HepG2 (cell line): Measurements from ENCODE around the gene TM4SF4. TPM values are rescaled to one million over a fixed set of nuclear protein-coding genes. Genes with fewer than 3 reads are reported as not detected.
A peak's percentile ranks its signal among the peaks of the same experiment; 100 is the strongest.

Source experiments
- CBX5 ChIP-seq: sonication (generic); formaldehyde crosslinking; IDR thresholded peaks from 2 replicates; pipeline ENCODE4 v1.4.0; 2020; ENCODE audit warnings: missing genetic modification reagents, borderline replicate concordance
- DDIT3 ChIP-seq: sonication (generic); formaldehyde crosslinking; IDR thresholded peaks from 2 replicates; pipeline ENCODE4 v1.4.0; 2020; ENCODE audit warnings: mild to moderate bottlenecking, missing genetic modification reagents
- DMTF1 ChIP-seq: sonication (generic); formaldehyde crosslinking; IDR thresholded peaks from 2 replicates; pipeline ENCODE4 v1.4.0; 2020; ENCODE audit warnings: mild to moderate bottlenecking, missing genetic modification reagents
- ISL2 ChIP-seq: sonication (generic); formaldehyde crosslinking; IDR thresholded peaks from 2 replicates; pipeline ENCODE4 v1.5.0; 2020; ENCODE audit warnings: missing genetic modification reagents
- KMT2B ChIP-seq: IDR thresholded peaks from 2 replicates; pipeline ENCODE4 v1.6.1; 2016; ENCODE audit warnings: missing genetic modification reagents, missing compliant biosample characterization
- SALL1 ChIP-seq: sonication (generic); formaldehyde crosslinking; IDR thresholded peaks from 2 replicates; pipeline ENCODE4 v1.8.0; 2022; ENCODE audit warnings: mild to moderate bottlenecking, missing genetic modification reagents
- SKI ChIP-seq: fragments of 450-650 bp; IDR thresholded peaks from one replicate; pipeline ENCODE4 v1.6.1; 2018; ENCODE audit warnings: mild to moderate bottlenecking; ENCODE audit not compliant: partially characterized antibody
- SP1 ChIP-seq, 2 experiments: fragments of 450-650 bp in 1 of 2; sonication (generic) in 1 of 2; formaldehyde crosslinking in 1 of 2; IDR thresholded peaks; 2 replicates each; pipeline versions ENCODE4 v1.4.0 to v1.6.1; 2016 to 2020; ENCODE audit warnings: missing genetic modification reagents in 1 of 2
- SRSF4 ChIP-seq: fragments of 200-400 bp; formaldehyde crosslinking; IDR thresholded peaks from one replicate; pipeline ENCODE4 v1.6.1; 2018; ENCODE audit warnings: mild to moderate bottlenecking, low read depth, low read length, moderate library complexity; ENCODE audit not compliant: poor library complexity, severe bottlenecking
- TARDBP ChIP-seq: sonication (generic); formaldehyde crosslinking; IDR thresholded peaks from 2 replicates; pipeline ENCODE4 v1.8.0; 2022; ENCODE audit warnings: mild to moderate bottlenecking, missing genetic modification reagents
- TFE3 ChIP-seq: IDR thresholded peaks from 2 replicates; pipeline ENCODE4 v1.6.1; 2016
- ZBTB7B ChIP-seq: sonication (generic); formaldehyde crosslinking; IDR thresholded peaks from 2 replicates; pipeline ENCODE4 v1.4.0; 2020; ENCODE audit warnings: missing genetic modification reagents
- ZFP36L1 ChIP-seq: sonication (generic); formaldehyde crosslinking; IDR thresholded peaks from 2 replicates; pipeline ENCODE4 v1.8.0; 2022; ENCODE audit warnings: mild to moderate bottlenecking, missing genetic modification reagents, moderate library complexity
- ZNF326 ChIP-seq: sonication (generic); formaldehyde crosslinking; IDR thresholded peaks from 2 replicates; pipeline ENCODE4 v1.4.0; 2020; ENCODE audit warnings: missing genetic modification reagents, borderline replicate concordance
- ZNF331 ChIP-seq: sonication (generic); formaldehyde crosslinking; IDR thresholded peaks from 2 replicates; pipeline ENCODE4 v1.4.0; 2020; ENCODE audit warnings: missing genetic modification reagents
- ZNF737 ChIP-seq: sonication (generic); formaldehyde crosslinking; IDR thresholded peaks from 2 replicates; pipeline ENCODE4 v1.5.0; 2020; ENCODE audit warnings: missing genetic modification reagents, mild to moderate bottlenecking, borderline replicate concordance
- polyA plus RNA-seq, 8 experiments: library from polyadenylated mRNA; depleted of rRNA in 3 of 8; stranded (reverse) in 7 of 8; unstranded in 1 of 8; fragments of >200 nt; fragmentation: Illumina TruSeq in 4 of 8; extraction: Trizol in 4 of 8; gene quantifications; 2 replicates each; pipeline versions ENCODE4 v1.2.1 to v1.2.3, GENCODE V29; 2011 to 2016; ENCODE audit warnings: low read depth in 4 of 8, missing spikeins in 1 of 8, mixed read lengths in 1 of 8; ENCODE audit not compliant: insufficient read depth in 1 of 8
- total RNA-seq, 5 experiments: library from RNA; depleted of rRNA; stranded (reverse); fragments of >200 nt; fragmentation: Illumina TruSeq; extraction: Trizol; gene quantifications; 2 replicates each; pipeline ENCODE4 v1.2.3, GENCODE V29; 2016; ENCODE audit warnings: low read depth in 1 of 5
- TF ChIP-seq, protein P1 (sequence below): sonication (generic); formaldehyde crosslinking; IDR thresholded peaks from 2 replicates; pipeline ENCODE4 v1.5.0; 2020; ENCODE audit warnings: missing genetic modification reagents
- TF ChIP-seq, protein P2 (sequence below): sonication (generic); formaldehyde crosslinking; IDR thresholded peaks from 2 replicates; pipeline ENCODE4 v1.5.0; 2020; ENCODE audit warnings: missing genetic modification reagents
- TF ChIP-seq, protein P3 (sequence below): sonication (generic); formaldehyde crosslinking; IDR thresholded peaks from 2 replicates; pipeline ENCODE4 v1.8.1; 2023; ENCODE audit warnings: missing genetic modification reagents, inconsistent platforms, borderline replicate concordance

TM4SF4 gene
- total and polyA plus RNA-seq, 2 of the 13 experiments (the other 11 are each of a cell fraction or from before 2014, with no cell fraction given): 0.63 to 0.95 TPM

- TF ChIP-seq TARDBP: peak; percentile 52; the same call in 1 of the 2 replicates
- no peak for TF ChIP-seq ZNF326 (CRISPR knock-in tag)
- TF ChIP-seq SKI: peak; percentile 24
- peak; percentile 58; the same call in 1 of the 2 replicates for TF ChIP-seq CBX5 (CRISPR knock-in tag)
- TF ChIP-seq SALL1 (CRISPR knock-in tag): peak; percentile 94
- TF ChIP-seq ZFP36L1 (CRISPR knock-in tag): peak; percentile 88
- peak; percentile 43; the same call in 1 of the 2 replicates for TF ChIP-seq ISL2 (CRISPR knock-in tag)
- TF ChIP-seq, protein P1, sequence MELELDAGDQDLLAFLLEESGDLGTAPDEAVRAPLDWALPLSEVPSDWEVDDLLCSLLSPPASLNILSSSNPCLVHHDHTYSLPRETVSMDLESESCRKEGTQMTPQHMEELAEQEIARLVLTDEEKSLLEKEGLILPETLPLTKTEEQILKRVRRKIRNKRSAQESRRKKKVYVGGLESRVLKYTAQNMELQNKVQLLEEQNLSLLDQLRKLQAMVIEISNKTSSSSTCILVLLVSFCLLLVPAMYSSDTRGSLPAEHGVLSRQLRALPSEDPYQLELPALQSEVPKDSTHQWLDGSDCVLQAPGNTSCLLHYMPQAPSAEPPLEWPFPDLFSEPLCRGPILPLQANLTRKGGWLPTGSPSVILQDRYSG (CRISPR knock-in tag): no peak
- peak; percentile 79; the same call in 1 of the 2 replicates for TF ChIP-seq ZNF331 (CRISPR knock-in tag)
- TF ChIP-seq, protein P2, sequence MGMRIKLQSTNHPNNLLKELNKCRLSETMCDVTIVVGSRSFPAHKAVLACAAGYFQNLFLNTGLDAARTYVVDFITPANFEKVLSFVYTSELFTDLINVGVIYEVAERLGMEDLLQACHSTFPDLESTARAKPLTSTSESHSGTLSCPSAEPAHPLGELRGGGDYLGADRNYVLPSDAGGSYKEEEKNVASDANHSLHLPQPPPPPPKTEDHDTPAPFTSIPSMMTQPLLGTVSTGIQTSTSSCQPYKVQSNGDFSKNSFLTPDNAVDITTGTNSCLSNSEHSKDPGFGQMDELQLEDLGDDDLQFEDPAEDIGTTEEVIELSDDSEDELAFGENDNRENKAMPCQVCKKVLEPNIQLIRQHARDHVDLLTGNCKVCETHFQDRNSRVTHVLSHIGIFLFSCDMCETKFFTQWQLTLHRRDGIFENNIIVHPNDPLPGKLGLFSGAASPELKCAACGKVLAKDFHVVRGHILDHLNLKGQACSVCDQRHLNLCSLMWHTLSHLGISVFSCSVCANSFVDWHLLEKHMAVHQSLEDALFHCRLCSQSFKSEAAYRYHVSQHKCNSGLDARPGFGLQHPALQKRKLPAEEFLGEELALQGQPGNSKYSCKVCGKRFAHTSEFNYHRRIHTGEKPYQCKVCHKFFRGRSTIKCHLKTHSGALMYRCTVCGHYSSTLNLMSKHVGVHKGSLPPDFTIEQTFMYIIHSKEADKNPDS (CRISPR knock-in tag): no peak
- no peak for TF ChIP-seq DDIT3
- TF ChIP-seq SP1 (IDR thresholded peaks at IDR 0.05): no peak
- TF ChIP-seq SP1 (CRISPR knock-in tag; IDR thresholded peaks at IDR 0.05): no peak
- peak; percentile 69; the same call in 1 of the 2 replicates for TF ChIP-seq ZBTB7B (CRISPR knock-in tag)
- TF ChIP-seq ZNF737 (CRISPR knock-in tag): no peak
- peak; percentile 81 for TF ChIP-seq TFE3
- no peak for TF ChIP-seq DMTF1
- TF ChIP-seq, protein P3, sequence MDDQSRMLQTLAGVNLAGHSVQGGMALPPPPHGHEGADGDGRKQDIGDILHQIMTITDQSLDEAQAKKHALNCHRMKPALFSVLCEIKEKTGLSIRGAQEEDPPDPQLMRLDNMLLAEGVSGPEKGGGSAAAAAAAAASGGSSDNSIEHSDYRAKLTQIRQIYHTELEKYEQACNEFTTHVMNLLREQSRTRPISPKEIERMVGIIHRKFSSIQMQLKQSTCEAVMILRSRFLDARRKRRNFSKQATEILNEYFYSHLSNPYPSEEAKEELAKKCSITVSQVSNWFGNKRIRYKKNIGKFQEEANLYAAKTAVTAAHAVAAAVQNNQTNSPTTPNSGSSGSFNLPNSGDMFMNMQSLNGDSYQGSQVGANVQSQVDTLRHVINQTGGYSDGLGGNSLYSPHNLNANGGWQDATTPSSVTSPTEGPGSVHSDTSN (CRISPR knock-in tag): no peak
- no peak for TF ChIP-seq SRSF4
- 0 out of 2 replicates have a peak, but pooled peaks have one; percentile 13 for TF ChIP-seq KMT2B (CRISPR knock-in tag)
Observed at GRCh38 chr3:149493315-149494021, 19.0 kb downstream of the TM4SF4 start (continued).
